GOT3 (cell line): ENCODE measurements around the gene KCNH1.

Experiments used
- DNase-seq: peaks from one replicate; lab custom pipeline; 2025; ENCODE audit warnings: mixed read lengths; lab: John Stamatoyannopoulos, UW

Gene KCNH1, protein sequence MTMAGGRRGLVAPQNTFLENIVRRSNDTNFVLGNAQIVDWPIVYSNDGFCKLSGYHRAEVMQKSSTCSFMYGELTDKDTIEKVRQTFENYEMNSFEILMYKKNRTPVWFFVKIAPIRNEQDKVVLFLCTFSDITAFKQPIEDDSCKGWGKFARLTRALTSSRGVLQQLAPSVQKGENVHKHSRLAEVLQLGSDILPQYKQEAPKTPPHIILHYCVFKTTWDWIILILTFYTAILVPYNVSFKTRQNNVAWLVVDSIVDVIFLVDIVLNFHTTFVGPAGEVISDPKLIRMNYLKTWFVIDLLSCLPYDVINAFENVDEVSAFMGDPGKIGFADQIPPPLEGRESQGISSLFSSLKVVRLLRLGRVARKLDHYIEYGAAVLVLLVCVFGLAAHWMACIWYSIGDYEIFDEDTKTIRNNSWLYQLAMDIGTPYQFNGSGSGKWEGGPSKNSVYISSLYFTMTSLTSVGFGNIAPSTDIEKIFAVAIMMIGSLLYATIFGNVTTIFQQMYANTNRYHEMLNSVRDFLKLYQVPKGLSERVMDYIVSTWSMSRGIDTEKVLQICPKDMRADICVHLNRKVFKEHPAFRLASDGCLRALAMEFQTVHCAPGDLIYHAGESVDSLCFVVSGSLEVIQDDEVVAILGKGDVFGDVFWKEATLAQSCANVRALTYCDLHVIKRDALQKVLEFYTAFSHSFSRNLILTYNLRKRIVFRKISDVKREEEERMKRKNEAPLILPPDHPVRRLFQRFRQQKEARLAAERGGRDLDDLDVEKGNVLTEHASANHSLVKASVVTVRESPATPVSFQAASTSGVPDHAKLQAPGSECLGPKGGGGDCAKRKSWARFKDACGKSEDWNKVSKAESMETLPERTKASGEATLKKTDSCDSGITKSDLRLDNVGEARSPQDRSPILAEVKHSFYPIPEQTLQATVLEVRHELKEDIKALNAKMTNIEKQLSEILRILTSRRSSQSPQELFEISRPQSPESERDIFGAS

DNA sequence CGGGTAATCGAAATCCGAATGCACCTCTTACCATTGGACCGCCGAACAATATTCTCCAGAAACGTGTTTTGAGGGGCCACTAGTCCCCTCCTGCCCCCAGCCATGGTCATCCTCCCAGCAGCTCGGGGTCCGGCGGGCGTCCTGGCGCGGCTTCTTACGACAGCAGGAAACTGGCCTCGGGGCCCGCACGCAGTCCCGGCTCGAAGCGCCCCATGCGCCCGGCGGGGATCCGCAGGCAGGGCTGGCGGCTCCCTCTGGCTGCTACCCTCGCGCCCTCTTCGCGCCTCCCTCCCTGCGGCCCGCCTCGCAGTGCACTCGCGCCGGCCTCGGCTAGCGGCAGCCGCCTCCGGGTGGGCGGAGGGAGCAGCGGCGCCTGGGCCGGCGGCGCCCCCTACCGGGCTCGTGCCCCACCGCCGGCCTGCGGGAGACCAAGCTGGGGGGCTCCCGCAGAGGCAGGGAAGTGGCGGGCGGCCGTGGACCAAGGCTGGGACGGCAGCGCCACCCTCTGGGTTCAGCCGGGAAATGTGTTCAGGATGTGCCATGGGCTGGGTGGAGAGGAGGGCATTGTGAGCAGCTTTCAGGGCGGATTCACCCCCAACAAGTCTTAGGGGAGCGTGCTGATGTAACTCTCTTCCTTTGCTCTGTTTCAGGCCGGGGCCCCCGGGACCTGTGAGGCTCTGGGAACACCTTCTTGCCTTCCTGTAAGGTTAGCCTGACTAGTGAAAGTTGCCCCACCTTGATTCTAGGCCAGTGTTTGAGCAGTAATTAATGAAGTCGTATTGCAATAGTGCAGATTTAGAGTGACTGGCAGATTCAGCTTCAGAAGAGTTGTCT is at the start of gene KCNH1:
Gene KCNH1 (minus strand): TSS at position 313 of the 834 bp plus-strand sequence. CDS start 203 bp downstream, at position 110.
- peak; percentile 87 for DNase-seq

DNA sequence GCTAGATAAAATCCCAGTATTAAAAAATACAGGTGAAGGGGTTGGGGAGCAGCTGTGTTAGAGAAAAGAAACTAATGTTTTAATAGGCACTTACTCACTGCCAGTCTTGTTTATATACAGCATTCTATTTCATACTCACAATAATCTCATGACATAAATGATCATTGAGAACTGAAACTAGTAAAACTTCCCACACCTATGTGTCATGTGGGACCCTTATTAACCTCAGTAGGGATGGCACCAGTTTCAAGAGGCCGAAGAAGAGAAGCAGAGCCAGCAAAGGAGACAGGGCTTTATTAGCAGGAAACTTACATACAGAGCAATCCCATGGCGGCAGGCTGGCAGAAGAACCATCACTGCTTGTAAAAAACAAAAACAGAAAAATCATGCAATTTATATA is 48.8 kb upstream of the KCNH1 start:
- no peak for DNase-seq

GRCh38 chr1:211174375-211174774 is 40.4 kb upstream of the KCNH1 start:
- DNase-seq, result no peak

- DNase-seq, result no peak
These were observed 38.7 kb upstream of the KCNH1 start for GRCh38 chr1:211172657-211173056.

- no peak for DNase-seq
These were observed 35.4 kb upstream of the KCNH1 start for GRCh38 chr1:211169353-211169752.

DNA sequence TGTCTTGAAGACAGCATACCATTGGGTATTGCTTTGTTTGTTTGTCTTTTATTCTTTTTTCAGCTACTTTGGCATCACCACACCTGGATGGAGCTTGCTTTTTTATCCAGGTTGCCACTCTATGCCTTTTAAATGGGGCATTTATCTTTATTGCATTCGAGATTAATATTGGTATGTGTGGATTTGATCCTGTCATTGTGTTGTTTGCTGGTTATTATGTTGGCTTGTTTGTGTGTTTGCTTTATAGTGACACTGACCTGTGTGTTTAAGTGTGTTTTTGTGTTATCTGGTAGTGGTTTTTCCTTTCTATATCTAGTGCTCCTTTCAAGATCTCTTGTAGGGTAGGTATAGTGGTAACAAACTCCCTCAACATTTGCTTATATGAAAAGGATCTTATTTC is 24.9 kb upstream of the KCNH1 start:
- no peak for DNase-seq

DNA sequence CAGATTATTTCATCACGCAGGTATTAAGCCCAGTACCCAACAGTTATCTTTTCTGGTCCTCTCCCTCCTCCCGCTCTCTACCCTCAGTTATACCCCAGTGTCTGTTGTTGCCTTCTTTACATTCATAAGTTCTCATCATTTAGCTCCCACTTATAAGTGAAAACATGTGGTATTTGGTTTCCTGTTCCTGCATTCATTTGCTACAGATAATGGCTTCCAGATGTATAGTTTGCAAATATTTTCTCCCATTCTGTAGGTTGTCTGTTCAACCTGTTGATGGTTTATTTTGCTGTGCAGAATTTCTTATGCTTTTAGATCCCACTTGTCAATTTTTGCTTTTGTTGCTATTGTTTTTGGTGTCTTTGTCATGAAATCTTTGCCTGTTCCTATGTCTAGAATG is 21.1 kb upstream of the KCNH1 start:
- DNase-seq, result no peak

DNA sequence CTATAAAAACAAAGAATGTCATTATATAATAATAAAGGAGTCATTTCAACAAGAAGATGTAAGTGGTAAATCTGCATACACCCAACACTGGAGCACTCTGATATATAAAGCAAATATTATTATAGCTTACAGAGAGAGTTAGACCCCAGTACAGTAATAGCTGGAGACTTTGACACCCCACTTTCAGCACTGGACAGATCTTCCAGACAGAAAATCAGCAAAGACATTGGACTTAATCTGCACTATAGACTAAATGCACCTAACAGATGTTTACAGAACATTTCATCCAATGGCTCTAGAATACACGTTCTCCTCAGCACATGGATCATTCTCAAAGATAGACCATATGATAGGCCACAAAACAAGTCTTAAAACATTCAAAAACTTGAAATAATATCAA is 20.0 kb upstream of the KCNH1 start:
- no peak for DNase-seq

DNA sequence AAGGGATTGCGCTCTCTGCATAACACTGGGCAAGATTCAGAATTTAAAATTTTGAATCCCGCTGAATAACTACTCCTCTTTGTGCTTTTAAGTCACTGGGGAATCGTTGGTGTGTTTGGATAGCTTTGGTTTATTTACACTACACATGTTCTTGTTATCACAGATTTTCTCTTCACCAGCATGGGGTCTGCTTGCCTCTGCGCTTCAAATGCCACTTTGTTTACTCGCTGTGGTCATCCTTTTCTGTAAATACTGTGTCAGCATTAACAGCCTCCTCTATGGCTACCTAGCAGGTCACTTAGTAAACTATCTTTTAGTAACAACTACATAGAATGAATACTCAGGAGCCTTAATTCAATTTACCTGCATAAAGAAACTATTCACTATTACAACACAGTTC is 14.4 kb upstream of the KCNH1 start:
- no peak for DNase-seq

DNA sequence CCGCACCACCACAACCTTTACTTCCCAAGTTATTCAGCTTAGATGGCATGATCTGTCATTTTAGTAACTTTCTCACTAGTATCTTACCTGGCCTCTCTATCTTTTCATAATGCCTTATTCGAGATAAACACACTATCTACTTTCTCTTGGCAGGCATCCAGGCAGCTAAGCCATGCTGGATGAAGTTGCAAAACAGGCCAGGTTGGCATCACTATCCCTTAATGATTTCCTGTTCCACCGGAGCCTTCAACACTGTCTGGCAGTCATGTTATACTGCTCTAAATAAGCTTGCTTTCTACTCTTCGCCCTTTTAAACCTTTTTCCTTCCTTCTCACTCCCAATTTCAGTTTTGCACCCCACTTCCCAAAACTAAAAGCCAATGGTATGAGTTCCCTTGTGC is 12.0 kb upstream of the KCNH1 start:
- DNase-seq, result no peak

GRCh38 chr1:211135342-211135950 is 1.5 kb upstream of the KCNH1 start:
- DNase-seq, result no peak

DNA sequence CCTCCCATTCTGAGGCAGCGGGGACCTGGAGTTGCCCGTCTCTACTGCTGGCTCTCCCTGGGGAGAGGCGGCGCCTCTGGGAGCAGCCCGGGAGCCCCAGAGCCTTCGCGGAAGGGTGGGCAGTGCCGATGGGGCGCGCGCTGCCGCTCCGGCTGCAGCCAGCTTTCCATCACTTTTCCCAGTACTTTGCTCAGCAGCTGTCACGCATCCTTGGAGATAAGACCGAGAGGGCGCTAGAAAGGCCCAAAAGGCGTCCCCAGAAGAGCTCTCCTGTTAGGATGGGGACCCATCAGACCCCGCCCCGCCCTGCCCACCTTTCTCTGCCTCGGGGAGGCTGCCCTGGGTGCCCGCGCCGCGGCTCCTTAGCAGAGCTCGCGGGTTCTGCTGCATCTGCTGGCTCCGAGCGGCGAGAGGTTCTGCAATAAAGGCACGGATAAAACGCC is 534 bp downstream of the KCNH1 start:
- DNase-seq, result no peak

DNA sequence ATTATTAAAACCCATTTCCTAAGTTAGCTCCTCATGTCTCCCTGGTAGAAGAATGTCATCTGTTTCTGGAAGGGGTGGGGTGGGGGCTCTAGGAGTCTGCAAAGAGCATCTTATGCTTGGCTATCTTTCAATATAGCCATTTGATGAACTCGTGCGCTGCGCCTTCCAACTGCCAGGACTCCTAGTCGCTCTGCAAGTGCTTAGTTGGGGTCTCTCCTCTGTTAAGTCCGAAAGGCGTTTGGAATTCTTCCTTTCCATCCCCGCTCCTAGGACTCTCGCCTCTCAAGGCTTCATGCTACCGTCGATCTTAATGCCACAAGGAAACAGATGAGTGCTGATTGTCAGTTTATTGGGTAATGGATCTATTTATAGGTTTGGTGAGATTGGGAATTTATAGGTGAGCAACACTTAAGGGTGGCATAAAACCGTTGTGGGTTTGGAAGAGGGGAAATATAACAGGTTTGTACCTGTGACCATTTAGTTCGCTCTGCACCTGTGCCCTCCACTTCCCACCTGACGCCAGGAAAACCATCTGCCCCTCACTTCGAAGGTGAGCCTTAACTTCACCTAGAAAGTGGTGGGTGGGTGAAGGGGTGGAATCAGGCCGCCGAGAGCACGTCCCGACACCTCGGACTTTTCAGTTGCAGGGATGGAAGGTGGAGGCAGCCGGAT is 1.1 kb downstream of the KCNH1 start:
- DNase-seq, result no peak

GRCh38 chr1:211129776-211130175 is 4.2 kb downstream of the KCNH1 start:
- no peak for DNase-seq

DNA sequence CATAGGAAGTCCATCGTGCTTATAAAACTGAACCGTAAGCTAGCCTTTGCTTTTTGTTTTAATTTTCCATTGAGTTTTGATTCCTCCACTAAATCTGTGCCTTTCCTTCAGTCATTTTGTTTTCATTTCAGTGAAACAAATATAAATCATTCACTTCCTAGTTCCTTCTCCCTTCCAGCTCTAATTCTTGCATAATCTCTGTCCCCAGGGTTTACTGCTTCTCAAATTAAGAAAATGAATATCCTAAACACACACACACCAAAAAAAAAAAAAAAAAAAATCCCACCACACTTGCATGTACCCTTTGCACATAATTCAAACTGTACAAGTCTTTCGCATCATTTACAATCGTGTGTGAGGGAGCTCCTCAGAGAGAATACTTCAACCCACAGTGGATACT is 6.8 kb downstream of the KCNH1 start:
- no peak for DNase-seq

- DNase-seq, result no peak
These were observed 7.3 kb downstream of the KCNH1 start for GRCh38 chr1:211126622-211127021.

DNA sequence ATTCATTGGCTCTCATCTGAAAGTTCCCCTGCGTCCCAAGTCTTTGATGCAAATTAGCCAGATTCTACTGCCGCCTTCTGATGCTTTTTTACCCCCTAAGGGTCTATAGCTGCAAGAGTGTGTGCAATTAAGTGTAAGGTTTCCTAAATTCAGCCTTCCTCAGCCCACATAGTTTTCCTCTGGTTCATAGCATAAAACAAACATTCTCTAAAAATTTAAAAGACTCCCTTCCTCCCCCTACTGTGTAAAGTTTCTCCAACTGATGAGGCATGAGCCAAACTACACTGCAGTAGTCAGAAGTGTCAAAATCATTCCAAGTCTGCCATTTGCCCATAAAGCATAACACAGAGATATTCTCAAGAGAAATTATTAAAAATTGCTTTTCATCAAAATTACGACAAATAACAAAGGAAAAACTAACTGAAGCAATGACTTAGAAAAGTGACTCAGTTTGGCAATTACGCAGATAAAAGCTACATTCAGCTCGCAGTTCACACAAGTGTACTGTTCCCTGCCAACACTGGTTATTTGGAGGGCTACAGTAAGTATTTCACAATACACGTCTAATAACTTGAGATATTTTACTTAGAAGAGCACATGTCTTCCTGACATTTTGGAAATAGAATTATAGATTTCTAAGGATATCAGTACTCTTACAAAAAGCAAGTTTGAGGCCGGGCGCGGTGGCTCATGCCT is 15.4 kb downstream of the KCNH1 start:
- DNase-seq, result no peak

DNA sequence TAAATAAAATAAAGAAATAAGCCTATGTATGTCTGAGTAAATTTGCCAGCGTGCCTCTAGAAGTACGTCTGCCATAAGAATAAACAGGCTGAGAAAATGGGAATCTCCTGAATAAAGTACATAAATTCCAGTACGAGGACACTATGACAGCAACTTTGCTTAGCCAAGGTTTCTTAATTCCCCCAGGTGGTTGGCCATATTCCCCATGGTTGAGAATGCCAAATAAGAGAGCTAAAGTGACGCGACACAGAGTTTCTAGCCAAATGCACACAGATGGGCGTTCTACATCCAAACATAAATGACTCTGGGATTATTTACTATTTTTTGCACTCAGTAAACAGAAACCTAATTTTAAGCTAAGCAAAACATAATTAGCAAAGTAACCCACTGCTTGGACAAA is 19.5 kb downstream of the KCNH1 start:
- DNase-seq, result no peak

GRCh38 chr1:211113566-211113965 is 20.4 kb downstream of the KCNH1 start:
- DNase-seq, result no peak

- no peak for DNase-seq
These were observed 22.6 kb downstream of the KCNH1 start for GRCh38 chr1:211111351-211111750.
